Mesenchymal stem cell (in vitro differentiated cells and primary cell): Measurements from ENCODE around the gene PEMT.
A peak's percentile ranks its signal among the peaks of the same experiment; 100 is the strongest.

Experiments used
- DNase-seq: peaks from one replicate; pipeline ENCODE4 v3.0.0-alpha.2; 2013
- H2AFZ ChIP-seq: one replicate; pipeline ENCODE4 v1.6.1; 2013; ENCODE audit warnings: low read depth, mild to moderate bottlenecking, control low read depth, inconsistent platforms, low read length, moderate library complexity
- H2AK5ac ChIP-seq: 2 replicates; pipeline ENCODE4 v1.6.1; 2013; ENCODE audit warnings: low read length, moderate library complexity, mild to moderate bottlenecking, inconsistent platforms; ENCODE audit not compliant: severe bottlenecking
- H2BK120ac ChIP-seq: one replicate; pipeline ENCODE4 v1.6.1; 2013; ENCODE audit warnings: low read depth, mild to moderate bottlenecking, inconsistent platforms, low read length, moderate library complexity
- H2BK12ac ChIP-seq, 2 experiments: one replicate each; pipeline ENCODE4 v1.6.1; 2013; ENCODE audit warnings: inconsistent platforms in 2 of 2, low read length in 2 of 2, mild to moderate bottlenecking in 2 of 2, moderate library complexity in 2 of 2, control low read depth in 1 of 2
- H2BK15ac ChIP-seq: one replicate; pipeline ENCODE4 v1.6.1; 2013; ENCODE audit warnings: mild to moderate bottlenecking, low read depth, inconsistent platforms; ENCODE audit not compliant: poor library complexity, severe bottlenecking
- H2BK5ac ChIP-seq: 2 replicates; pipeline ENCODE4 v1.6.1; 2013; ENCODE audit warnings: low read depth, mild to moderate bottlenecking, low read length, control low read depth, inconsistent platforms; ENCODE audit not compliant: poor library complexity, severe bottlenecking
- H3K14ac ChIP-seq, 2 experiments: one replicate each; pipeline ENCODE4 v1.6.1; 2013; ENCODE audit warnings: inconsistent platforms in 2 of 2, low read length in 2 of 2, control low read depth in 1 of 2, mild to moderate bottlenecking in 1 of 2, moderate library complexity in 1 of 2
- H3K18ac ChIP-seq, 2 experiments: one replicate each; pipeline ENCODE4 v1.6.1; 2013; ENCODE audit warnings: inconsistent platforms in 2 of 2, low read length in 2 of 2, control low read depth in 1 of 2, low read depth in 1 of 2, mild to moderate bottlenecking in 1 of 2
- H3K23ac ChIP-seq, 2 experiments: one replicate each; pipeline ENCODE4 v1.6.1; 2013; ENCODE audit warnings: inconsistent platforms in 2 of 2, low read length in 2 of 2, mild to moderate bottlenecking in 2 of 2, moderate library complexity in 2 of 2, control low read depth in 1 of 2
- H3K27ac ChIP-seq: 2 replicates; pipeline ENCODE4 v1.5.1; 2013; ENCODE audit warnings: mild to moderate bottlenecking, moderate library complexity, low read length, control low read depth, inconsistent platforms; ENCODE audit not compliant: poor library complexity, severe bottlenecking
- H3K27me3 ChIP-seq, 2 experiments: 2 replicates each; pipeline versions ENCODE4 v1.6.1 to v1.7.0; 2013; ENCODE audit warnings: low read length in 2 of 2, mild to moderate bottlenecking in 2 of 2, moderate library complexity in 2 of 2, control low read depth in 1 of 2, inconsistent platforms in 1 of 2; ENCODE audit not compliant: control insufficient read depth in 1 of 2, insufficient read depth in 1 of 2
- H3K36me3 ChIP-seq, 2 experiments: 2 replicates each; pipeline versions ENCODE4 v1.6.1 to v1.7.0; 2013; ENCODE audit warnings: low read length in 2 of 2, control low read depth in 1 of 2, inconsistent platforms in 1 of 2, low read depth in 1 of 2, mild to moderate bottlenecking in 1 of 2; ENCODE audit not compliant: insufficient read depth in 2 of 2, control insufficient read depth in 1 of 2
- H3K4ac ChIP-seq, 2 experiments: one replicate each; pipeline ENCODE4 v1.6.1; 2013; ENCODE audit warnings: inconsistent platforms in 2 of 2, low read length in 2 of 2, mild to moderate bottlenecking in 2 of 2, moderate library complexity in 2 of 2, control low read depth in 1 of 2, low read depth in 1 of 2
- H3K4me1 ChIP-seq: 2 replicates; pipeline ENCODE4 v1.6.1; 2013; ENCODE audit warnings: low read depth, low read length, control low read depth; ENCODE audit not compliant: control insufficient read depth, insufficient read depth
- H3K4me2 ChIP-seq: 2 replicates; pipeline ENCODE4 v1.6.1; 2013; ENCODE audit warnings: low read length, mild to moderate bottlenecking, inconsistent platforms; ENCODE audit not compliant: poor library complexity, severe bottlenecking
- H3K4me3 ChIP-seq, 2 experiments: 2 replicates each; pipeline versions ENCODE4 v1.5.1 to v1.7.0; 2013; ENCODE audit warnings: low read length in 2 of 2, mild to moderate bottlenecking in 2 of 2, control low read depth in 1 of 2, low read depth in 1 of 2; ENCODE audit not compliant: insufficient read depth in 1 of 2
- H3K79me1 ChIP-seq: replicated peaks from 2 replicates; pipeline ENCODE4 v1.6.1; 2013; ENCODE audit warnings: mild to moderate bottlenecking, control low read depth, low read length, inconsistent platforms; ENCODE audit not compliant: poor library complexity, severe bottlenecking
- H3K9ac ChIP-seq: 2 replicates; pipeline ENCODE4 v1.7.0; 2013; ENCODE audit warnings: mild to moderate bottlenecking, low read length, moderate library complexity
- H3K9me3 ChIP-seq: 2 replicates; pipeline ENCODE4 v1.7.0; 2013; ENCODE audit warnings: mild to moderate bottlenecking, low read length; ENCODE audit not compliant: control insufficient read depth
- H4K8ac ChIP-seq: one replicate; pipeline ENCODE4 v1.6.1; 2013; ENCODE audit warnings: inconsistent platforms, mild to moderate bottlenecking, low read length, moderate library complexity
- H4K91ac ChIP-seq: one replicate; pipeline ENCODE4 v1.6.1; 2013; ENCODE audit warnings: mild to moderate bottlenecking, low read length, inconsistent platforms
- WGBS: methylation state at CpG from one replicate; pipeline ENCODE4 v1.1.7; 2013; ENCODE audit warnings: mixed read lengths; 5-methylcytosine and 5-hydroxymethylcytosine counted together

Gene PEMT

GRCh38 chr17:17518951-17519350, 72.6 kb downstream of the PEMT start:
- no peak for DNase-seq
- peak overlapping the region in 1 of 2 experiments; percentile 19 for H3K14ac ChIP-seq
- H3K79me1 ChIP-seq: no peaks in the 10 kb centered on the region
- H3K27me3 ChIP-seq: peaks cover 4 to 8% of the 10 kb centered on the region in 2 experiments
- H3K9ac ChIP-seq: no peak overlapping the region
- no peak overlapping the region for H2BK12ac ChIP-seq
- no peak overlapping the region for H3K4me2 ChIP-seq
- H3K36me3 ChIP-seq: peaks cover 3 to 30% of the 10 kb centered on the region in 2 experiments
- H3K23ac ChIP-seq: no peak overlapping the region
- WGBS: 83% methylated on average over 5 of the region's 5 CpGs
- H2BK120ac ChIP-seq: no peak overlapping the region
- H3K9me3 ChIP-seq: no peaks in the 10 kb centered on the region
- no peak overlapping the region for H4K91ac ChIP-seq
- no peak overlapping the region for H2AFZ ChIP-seq
- H3K4me3 ChIP-seq: no peak overlapping the region
- no peak overlapping the region for H2BK15ac ChIP-seq
- H4K8ac ChIP-seq: no peak overlapping the region
- H3K27ac ChIP-seq: no peak overlapping the region
- H2BK5ac ChIP-seq: no peak overlapping the region
- H3K4me1 ChIP-seq: peaks cover 29% of the 10 kb centered on the region
- no peak overlapping the region for H3K18ac ChIP-seq
- H3K4ac ChIP-seq: no peak overlapping the region
- no peak overlapping the region for H2AK5ac ChIP-seq

DNA sequence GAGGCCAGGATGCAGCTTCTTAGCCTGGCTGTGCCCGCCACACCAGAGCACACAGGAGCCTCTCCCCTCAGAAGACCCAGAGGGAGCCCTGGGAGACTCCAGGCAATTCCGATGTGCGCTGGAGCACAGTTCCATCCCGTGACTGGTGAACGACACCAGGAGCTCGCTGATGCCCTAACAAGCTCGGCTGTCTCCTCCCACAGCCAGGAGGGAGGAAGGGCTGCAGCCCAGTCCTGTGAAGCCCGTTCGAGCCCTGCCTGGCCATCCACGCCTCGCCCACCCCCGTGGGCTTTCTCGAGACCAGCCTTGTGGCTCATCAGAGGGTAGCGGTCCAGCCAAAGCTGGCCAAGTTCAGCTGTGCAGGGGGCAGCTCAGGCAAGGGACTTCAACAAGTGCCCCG, 73.5 kb downstream of the PEMT start:
- WGBS: 81% methylated on average over 15 of the region's 15 CpGs
- no peak for DNase-seq
- no peak overlapping the region for H4K91ac ChIP-seq
- no peak overlapping the region for H2BK15ac ChIP-seq
- peaks cover 4 to 8% of the 10 kb centered on the region in 2 experiments for H3K27me3 ChIP-seq
- no peak overlapping the region for H3K4me3 ChIP-seq
- H3K4me1 ChIP-seq: peaks cover 24% of the 10 kb centered on the region
- H3K23ac ChIP-seq: no peak overlapping the region
- no peaks in the 10 kb centered on the region for H3K79me1 ChIP-seq
- no peak overlapping the region for H3K27ac ChIP-seq
- no peak overlapping the region for H2AK5ac ChIP-seq
- no peaks in the 10 kb centered on the region for H3K9me3 ChIP-seq
- H2BK12ac ChIP-seq: no peak overlapping the region
- H4K8ac ChIP-seq: no peak overlapping the region
- H3K14ac ChIP-seq: no peak overlapping the region
- peaks cover 3 to 30% of the 10 kb centered on the region in 2 experiments for H3K36me3 ChIP-seq
- H3K4me2 ChIP-seq: no peak overlapping the region
- H3K18ac ChIP-seq: no peak overlapping the region
- no peak overlapping the region for H3K4ac ChIP-seq
- H2BK5ac ChIP-seq: no peak overlapping the region
- no peak overlapping the region for H2AFZ ChIP-seq
- no peak overlapping the region for H3K9ac ChIP-seq
- no peak overlapping the region for H2BK120ac ChIP-seq

GRCh38 chr17:17516941-17517720, 74.4 kb downstream of the PEMT start:
- no peaks in the 10 kb centered on the region for H3K79me1 ChIP-seq
- no peak overlapping the region for H3K4me2 ChIP-seq
- no peaks in the 10 kb centered on the region for H3K9me3 ChIP-seq
- no peak overlapping the region for H2AFZ ChIP-seq
- no peak overlapping the region for H4K8ac ChIP-seq
- peaks cover 3 to 30% of the 10 kb centered on the region in 2 experiments for H3K36me3 ChIP-seq
- no peak overlapping the region for H3K4me3 ChIP-seq
- H3K27ac ChIP-seq: no peak overlapping the region
- no peak overlapping the region for H3K18ac ChIP-seq
- DNase-seq: no peak
- peak overlapping the region; percentile 73 for H3K9ac ChIP-seq
- H3K14ac ChIP-seq: no peak overlapping the region
- peaks cover 31% of the 10 kb centered on the region for H3K4me1 ChIP-seq
- H4K91ac ChIP-seq: no peak overlapping the region
- H2BK5ac ChIP-seq: no peak overlapping the region
- no peak overlapping the region for H2BK120ac ChIP-seq
- no peak overlapping the region for H3K23ac ChIP-seq
- no peak overlapping the region for H2BK12ac ChIP-seq
- H2AK5ac ChIP-seq: no peak overlapping the region
- 91% methylated on average over 13 of the region's 14 CpGs for WGBS
- H3K27me3 ChIP-seq: peaks cover 4 to 8% of the 10 kb centered on the region in 2 experiments
- H2BK15ac ChIP-seq: no peak overlapping the region
- H3K4ac ChIP-seq: no peak overlapping the region

DNA sequence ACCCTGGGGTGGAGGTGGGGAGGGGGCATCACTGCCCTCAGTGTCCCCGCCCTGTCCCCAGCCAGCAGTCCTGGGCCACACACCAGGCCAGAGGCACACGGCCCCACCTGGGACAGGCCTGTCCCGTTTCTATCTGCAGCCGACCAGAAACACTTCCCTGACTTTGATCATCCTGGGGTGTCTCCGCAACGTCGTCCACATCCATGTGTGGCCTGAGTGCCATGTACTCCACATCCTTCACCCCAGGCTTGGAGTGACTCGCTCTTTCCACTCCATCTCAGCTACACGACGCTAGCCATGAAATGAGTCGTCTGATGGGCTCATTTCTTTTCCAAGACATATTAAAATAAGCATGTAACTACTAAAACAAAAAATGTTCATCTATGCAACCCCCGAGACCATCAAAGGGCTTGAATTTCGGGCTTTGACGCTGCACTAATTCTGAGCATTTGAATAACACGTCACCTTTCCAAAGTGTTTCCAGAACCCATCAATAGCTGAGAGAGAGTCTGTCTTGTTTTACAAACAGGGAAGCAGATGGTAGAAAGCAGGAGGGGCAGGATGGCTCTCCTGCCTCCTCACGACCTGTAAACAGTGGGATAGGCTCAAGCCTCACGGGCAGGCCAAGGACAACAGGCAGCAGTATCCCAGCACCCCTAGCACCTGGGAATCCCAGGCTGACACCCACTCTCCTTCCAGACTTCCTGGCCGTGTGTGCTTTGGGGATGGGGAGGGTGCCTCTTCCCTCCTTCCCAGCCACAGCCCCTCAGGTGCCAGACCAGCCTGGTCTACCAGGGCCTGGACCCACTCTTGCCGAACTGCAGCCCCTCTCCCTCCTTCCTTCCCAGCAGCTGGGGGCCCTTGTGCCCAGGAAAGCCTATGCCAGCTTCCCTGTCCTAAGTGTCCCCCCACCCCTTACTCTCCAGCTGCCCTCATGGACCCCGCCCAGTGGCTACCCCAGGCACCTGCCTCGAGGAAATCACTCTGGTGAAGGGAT, 75.3 kb downstream of the PEMT start:
- no peak overlapping the region for H3K4ac ChIP-seq
- WGBS: 69% methylated on average over 19 of the region's 21 CpGs

More for the DNA sequence above, 75.3 kb downstream of the PEMT start:
- peak overlapping the region in 1 of 2 experiments; percentile 55 for H3K14ac ChIP-seq
- H3K23ac ChIP-seq: no peak overlapping the region
- H2AFZ ChIP-seq: no peak overlapping the region
- peaks cover 38% of the 10 kb centered on the region for H3K4me1 ChIP-seq
- H3K36me3 ChIP-seq: peaks cover 3 to 30% of the 10 kb centered on the region in 2 experiments
- DNase-seq: peak; percentile 70
- H3K9me3 ChIP-seq: no peaks in the 10 kb centered on the region
- H3K4me2 ChIP-seq: no peak overlapping the region
- H2BK12ac ChIP-seq: no peak overlapping the region
- no peak overlapping the region for H3K27ac ChIP-seq
- H3K9ac ChIP-seq: peak overlapping the region; percentile 73
- H3K27me3 ChIP-seq: peaks cover 4 to 8% of the 10 kb centered on the region in 2 experiments
- H2BK120ac ChIP-seq: no peak overlapping the region
- H4K91ac ChIP-seq: no peak overlapping the region
- H3K4me3 ChIP-seq: no peak overlapping the region
- H3K18ac ChIP-seq: no peak overlapping the region
- no peak overlapping the region for H2BK15ac ChIP-seq
- H3K79me1 ChIP-seq: no peaks in the 10 kb centered on the region
- no peak overlapping the region for H4K8ac ChIP-seq
- H2AK5ac ChIP-seq: no peak overlapping the region
- no peak overlapping the region for H2BK5ac ChIP-seq
